Calu3 (cell line): ENCODE data around the gene SPDEF. TPM values are rescaled to one million over a fixed set of nuclear protein-coding genes. Genes with fewer than 3 reads are reported as not detected.

Source experiments
- BruUV-seq: library from RNA; stranded (reverse); fragments of 400-500 nt; replicated peaks from 2 replicates; lab custom pipeline; 2021; lab: Mats Ljungman, UMichigan
- CTCF ChIA-PET: fragments of 300-600 bp; sonication (Branson Sonifier 250); formaldehyde crosslinking; loops from one replicate; lab custom pipeline; 2022; ENCODE audit warnings: antibody characterized with exemption; lab: Charles Lee
- DNase-seq: peaks from one replicate; pipeline ENCODE4 v3.0.0; 2022
- H3K27ac Mint-ChIP-seq: one replicate; pipeline ENCODE4 v1.8.0; 2022; ENCODE audit warnings: mixed read lengths; ENCODE audit not compliant: unreplicated experiment
- H3K27me3 Mint-ChIP-seq: one replicate; pipeline ENCODE4 v1.8.0; 2022; ENCODE audit warnings: mixed read lengths; ENCODE audit not compliant: unreplicated experiment
- H3K36me3 Mint-ChIP-seq: one replicate; pipeline ENCODE4 v1.8.0; 2022; ENCODE audit warnings: mild to moderate bottlenecking, moderate library complexity, mixed read lengths; ENCODE audit not compliant: insufficient read depth, unreplicated experiment
- H3K4me1 Mint-ChIP-seq: one replicate; pipeline ENCODE4 v1.8.0; 2022; ENCODE audit warnings: mild to moderate bottlenecking, low read depth, mixed read lengths; ENCODE audit not compliant: unreplicated experiment
- H3K4me3 Mint-ChIP-seq: one replicate; pipeline ENCODE4 v1.8.0; 2022; ENCODE audit warnings: mild to moderate bottlenecking, low read depth, moderate library complexity, mixed read lengths; ENCODE audit not compliant: unreplicated experiment
- H3K9me3 Mint-ChIP-seq: one replicate; pipeline ENCODE4 v1.8.0; 2022; ENCODE audit warnings: low read depth, mixed read lengths; ENCODE audit not compliant: unreplicated experiment
- CTCF ChIP-seq: fragments of 200-600 bp; IDR thresholded peaks from one replicate; pipeline ENCODE4 v1.8.0; 2022; ENCODE audit warnings: antibody characterized with exemption; ENCODE audit not compliant: unreplicated experiment
- intact Hi-C: fragments of 100-400 bp; cut with micrococcal nuclease; formaldehyde crosslinking; loops from one replicate; pipeline ENCODE4 v1.10.0; 2022; ENCODE audit not compliant: unreplicated experiment
- total RNA-seq: library from RNA; stranded (reverse); gene quantifications from 2 replicates; pipeline ENCODE4 v1.2.3, GENCODE V29; 2022

SPDEF gene
- total RNA-seq, 1 experiment from 2014 or later = 7.9 TPM

DNA sequence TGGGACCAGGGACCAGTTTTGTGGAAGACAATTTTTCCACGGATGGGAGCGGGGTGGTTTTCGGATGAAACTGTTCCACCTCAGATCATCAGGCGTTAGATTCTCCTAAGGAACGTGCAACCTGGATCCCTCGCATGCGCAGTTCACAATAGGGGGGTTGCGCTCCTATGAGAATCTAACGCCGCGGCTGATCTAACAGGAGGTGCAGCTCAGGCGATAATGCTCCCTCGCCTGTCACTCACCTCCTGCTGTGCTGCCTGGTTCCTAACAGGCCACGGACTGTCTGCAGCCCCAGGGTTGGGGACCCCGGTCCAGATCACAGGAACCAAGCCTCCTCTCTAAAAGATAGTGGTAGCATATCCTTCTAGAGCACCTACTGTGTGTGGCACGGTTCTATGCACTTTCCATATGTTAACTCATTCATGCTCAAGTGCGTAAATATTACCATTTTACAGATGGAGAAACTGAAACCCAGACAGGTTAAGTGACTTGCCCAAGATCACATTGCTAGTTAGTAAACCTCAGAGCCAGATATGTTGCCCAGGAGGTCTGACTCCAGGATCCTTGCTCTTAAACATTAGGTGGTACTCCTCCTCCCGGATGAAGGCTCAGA, 25.3 kb downstream of the SPDEF start:
- Mint-ChIP-seq H3K27ac (no peak overlapping the region), H3K4me1 (peaks cover 12% of the 10 kb centered on the region), H3K36me3 (no peaks in the 10 kb centered on the region), H3K27me3 (peaks cover 17% of the 10 kb centered on the region), H3K4me3 (no peak overlapping the region), H3K9me3 (no peaks in the 10 kb centered on the region)
- CTCF ChIA-PET = interaction anchor here (0.5 to 1.6 kb wide), 3 partner anchors 61 to 282 kb away, joined by 3 to 16 read pairs (median 3); no protein-coding TSS in a partner anchor
- TF ChIP-seq CTCF = no peak
- BruUV-seq = no TSS peak
- no peak for DNase-seq
- intact Hi-C loops = no loop called here

- no peaks in the 10 kb centered on the region for H3K36me3 Mint-ChIP-seq
- TF ChIP-seq CTCF = peak; percentile 14
- H3K9me3 Mint-ChIP-seq = no peaks in the 10 kb centered on the region
- no peak overlapping the region for H3K4me3 Mint-ChIP-seq
- no peak overlapping the region for H3K27ac Mint-ChIP-seq
- no TSS peak for BruUV-seq
- H3K4me1 Mint-ChIP-seq = peaks cover 12% of the 10 kb centered on the region
- CTCF ChIA-PET = interaction anchor here (0.6 to 1.6 kb wide), 6 partner anchors 33 to 401 kb away, joined by 3 to 16 read pairs (median 4); no protein-coding TSS in a partner anchor
- DNase-seq = peak; percentile 70
- peaks cover 17% of the 10 kb centered on the region for H3K27me3 Mint-ChIP-seq
- intact Hi-C loops = loop anchor here (5.0 kb wide), 1 partner anchor 67 kb away; no protein-coding TSS in a partner anchor
Measured at GRCh38 chr6:34529665-34530327, 26.3 kb downstream of the SPDEF start.

GRCh38 chr6:34528996-34529664, 27.0 kb downstream of the SPDEF start:
- Mint-ChIP-seq H3K9me3 (no peaks in the 10 kb centered on the region), H3K27me3 (peaks cover 17% of the 10 kb centered on the region), H3K36me3 (no peaks in the 10 kb centered on the region), H3K4me1 (peaks cover 12% of the 10 kb centered on the region), H3K27ac (no peak overlapping the region), H3K4me3 (no peak overlapping the region)
- intact Hi-C loops = loop anchor here (5.0 kb wide), 1 partner anchor 67 kb away; no protein-coding TSS in a partner anchor
- TF ChIP-seq CTCF = no peak
- CTCF ChIA-PET = interaction anchor here (0.6 to 1.6 kb wide), 4 partner anchors 34 to 402 kb away, joined by 3 to 16 read pairs (median 4); no protein-coding TSS in a partner anchor
- no peak for DNase-seq
- no TSS peak for BruUV-seq
